ENCODE measurements around the gene FOXJ3.

DNA sequence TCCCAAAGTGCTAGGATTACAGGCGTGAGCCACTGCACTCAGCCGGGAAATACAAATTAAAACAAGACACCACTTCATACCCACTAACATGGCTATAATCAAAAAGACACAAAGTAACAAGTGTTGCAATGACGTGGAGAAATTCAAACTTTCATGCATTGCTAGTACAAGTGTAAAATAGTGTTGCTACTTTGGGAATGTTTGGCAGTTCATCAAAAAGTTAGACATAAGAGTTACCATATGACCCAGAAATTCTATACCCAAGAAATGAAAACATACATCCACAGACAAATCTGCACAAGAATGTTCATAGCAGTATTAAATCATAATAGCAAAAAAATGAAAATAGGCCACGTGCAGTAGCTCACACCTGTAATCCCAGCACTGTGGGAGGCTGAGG, 16.4 kb downstream of the FOXJ3 start:
- TF ChIP-seq, protein P1, sequence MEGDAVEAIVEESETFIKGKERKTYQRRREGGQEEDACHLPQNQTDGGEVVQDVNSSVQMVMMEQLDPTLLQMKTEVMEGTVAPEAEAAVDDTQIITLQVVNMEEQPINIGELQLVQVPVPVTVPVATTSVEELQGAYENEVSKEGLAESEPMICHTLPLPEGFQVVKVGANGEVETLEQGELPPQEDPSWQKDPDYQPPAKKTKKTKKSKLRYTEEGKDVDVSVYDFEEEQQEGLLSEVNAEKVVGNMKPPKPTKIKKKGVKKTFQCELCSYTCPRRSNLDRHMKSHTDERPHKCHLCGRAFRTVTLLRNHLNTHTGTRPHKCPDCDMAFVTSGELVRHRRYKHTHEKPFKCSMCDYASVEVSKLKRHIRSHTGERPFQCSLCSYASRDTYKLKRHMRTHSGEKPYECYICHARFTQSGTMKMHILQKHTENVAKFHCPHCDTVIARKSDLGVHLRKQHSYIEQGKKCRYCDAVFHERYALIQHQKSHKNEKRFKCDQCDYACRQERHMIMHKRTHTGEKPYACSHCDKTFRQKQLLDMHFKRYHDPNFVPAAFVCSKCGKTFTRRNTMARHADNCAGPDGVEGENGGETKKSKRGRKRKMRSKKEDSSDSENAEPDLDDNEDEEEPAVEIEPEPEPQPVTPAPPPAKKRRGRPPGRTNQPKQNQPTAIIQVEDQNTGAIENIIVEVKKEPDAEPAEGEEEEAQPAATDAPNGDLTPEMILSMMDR (IDR thresholded peaks at IDR 0.05 in 8 of 11, conservative IDR thresholded peaks at IDR 0.05 in 3 of 11), result no peak
- TF ChIP-seq POLR2A (IDR thresholded peaks at IDR 0.05) (no peak), POLR2AphosphoS5 (IDR thresholded peaks at IDR 0.05) (no peak)

Data from spleen (tissue), 7 donors.